Fibroblast of lung (primary cell): ENCODE results near the gene TLCD2. TPM values are rescaled to one million over a fixed set of nuclear protein-coding genes. Genes with fewer than 3 reads are reported as not detected.

Source experiments
- DNase-seq, 2 donors: peaks; one replicate each; pipeline versions ENCODE4 v3.0.0 to v3.0.0-alpha.2; 2010; ENCODE audit warnings: low read depth in 2 of 2
- H2AFZ ChIP-seq: 2 replicates; pipeline ENCODE4 v1.5.1; 2012; ENCODE audit warnings: low read length, control low read depth, inconsistent platforms
- H3K27ac ChIP-seq: 2 replicates; pipeline ENCODE4 v1.5.1; 2011; ENCODE audit warnings: low read length, control low read depth; ENCODE audit not compliant: insufficient read depth
- H3K27me3 ChIP-seq: 2 replicates; pipeline ENCODE4 v1.5.1; 2011; ENCODE audit warnings: mild to moderate bottlenecking, low read length; ENCODE audit not compliant: control insufficient read depth, insufficient read depth
- H3K36me3 ChIP-seq: 2 replicates; pipeline ENCODE4 v1.5.1; 2011; ENCODE audit warnings: low read length; ENCODE audit not compliant: control insufficient read depth, insufficient read depth
- H3K4me1 ChIP-seq: 2 replicates; pipeline ENCODE4 v1.5.1; 2011; ENCODE audit warnings: low read length; ENCODE audit not compliant: control insufficient read depth, insufficient read depth; ENCODE audit errors: extremely low read depth
- H3K4me2 ChIP-seq: 2 replicates; pipeline ENCODE4 v1.5.1; 2011; ENCODE audit warnings: low read length, control low read depth; ENCODE audit not compliant: insufficient read depth; ENCODE audit errors: extremely low read depth
- H3K4me3 ChIP-seq, 4 experiments: fragments of 200-600 bp in 1 of 4; sonication (generic) in 1 of 4; replicated peaks in 1 of 4; 2 replicates each; pipeline ENCODE4 v1.5.1; 2011 to 2016; ENCODE audit warnings: low read length in 4 of 4, low read depth in 3 of 4, mild to moderate bottlenecking in 3 of 4, control low read depth in 2 of 4, inconsistent platforms in 1 of 4, mixed read lengths in 1 of 4; ENCODE audit not compliant: insufficient read depth in 1 of 4; ENCODE audit errors: control extremely low read depth in 1 of 4
- H3K79me2 ChIP-seq: 2 replicates; pipeline ENCODE4 v1.5.1; 2012; ENCODE audit warnings: mild to moderate bottlenecking, low read length, inconsistent platforms; ENCODE audit not compliant: control insufficient read depth, insufficient read depth
- H3K9ac ChIP-seq: 2 replicates; pipeline ENCODE4 v1.5.1; 2011; ENCODE audit warnings: mild to moderate bottlenecking, low read length, control low read depth; ENCODE audit not compliant: insufficient read depth
- H3K9me3 ChIP-seq: 2 replicates; pipeline ENCODE4 v1.5.1; 2012; ENCODE audit warnings: low read depth, low read length; ENCODE audit not compliant: control insufficient read depth, insufficient read depth
- H4K20me1 ChIP-seq: 2 replicates; pipeline ENCODE4 v1.5.1; 2011; ENCODE audit warnings: low read length; ENCODE audit not compliant: control insufficient read depth, insufficient read depth; ENCODE audit errors: extremely low read depth
- CTCF ChIP-seq, 2 donors: IDR thresholded peaks in 1 of 2; conservative IDR thresholded peaks in 1 of 2; 1 replicate in 1 of 2; 2 replicates in 1 of 2; pipeline ENCODE4 v1.5.1; 2011 to 2012; ENCODE audit warnings: low read length in 2 of 2, control low read depth in 1 of 2, inconsistent platforms in 1 of 2, low read depth in 1 of 2, mild to moderate bottlenecking in 1 of 2
- EZH2 ChIP-seq: IDR thresholded peaks from 2 replicates; pipeline ENCODE4 v1.5.1; 2012; ENCODE audit warnings: low read length, control low read depth, mild to moderate bottlenecking; ENCODE audit errors: missing control alignments
- polyA plus RNA-seq, 2 donors: library from polyadenylated mRNA; depleted of rRNA in 1 of 2; stranded (reverse) in 1 of 2; unstranded in 1 of 2; fragments of >200 nt; gene quantifications; 2 replicates each; pipeline ENCODE4 v1.2.1, GENCODE V29; 2011 to 2012; ENCODE audit warnings: missing spikeins in 1 of 2
- total RNA-seq: library from RNA; depleted of rRNA; stranded (reverse); fragments of >200 nt; gene quantifications from 2 replicates; pipeline ENCODE4 v1.2.1, GENCODE V29; 2014

The TLCD2 gene
- total and polyA plus RNA-seq, 2 donors (not counting 1 experiment from before 2014, with no cell fraction given): 7.1 to 9.7 TPM

- Histone ChIP-seq H3K4me3 (no peak overlapping the region), H3K9me3 (no peaks in the 10 kb centered on the region), H3K36me3 (no peaks in the 10 kb centered on the region), H3K4me2 (no peak overlapping the region), H3K4me1 (no peaks in the 10 kb centered on the region), H3K27me3 (no peaks in the 10 kb centered on the region), H4K20me1 (no peaks in the 10 kb centered on the region), H2AFZ (no peak overlapping the region), H3K27ac (no peak overlapping the region), H3K9ac (no peak overlapping the region), H3K79me2 (no peaks in the 10 kb centered on the region)
- no peak for TF ChIP-seq CTCF (conservative IDR thresholded peaks at IDR 0.05 in 1 of 2, IDR thresholded peaks at IDR 0.05 in 1 of 2; ENCODE audit: low read depth in 1 of 2, low read length in 2 of 2)
- TF ChIP-seq EZH2: no peak
- DNase-seq: no peak
These were observed 45.7 kb upstream of the TLCD2 start for GRCh38 chr17:1755827-1756262.

- no peak for TF ChIP-seq EZH2
- no peak for TF ChIP-seq CTCF (conservative IDR thresholded peaks at IDR 0.05 in 1 of 2, IDR thresholded peaks at IDR 0.05 in 1 of 2; ENCODE audit: low read depth in 1 of 2, low read length in 2 of 2)
- H3K27ac ChIP-seq: no peak overlapping the region
These were observed 45.2 kb upstream of the TLCD2 start for GRCh38 chr17:1755252-1755826.

DNA sequence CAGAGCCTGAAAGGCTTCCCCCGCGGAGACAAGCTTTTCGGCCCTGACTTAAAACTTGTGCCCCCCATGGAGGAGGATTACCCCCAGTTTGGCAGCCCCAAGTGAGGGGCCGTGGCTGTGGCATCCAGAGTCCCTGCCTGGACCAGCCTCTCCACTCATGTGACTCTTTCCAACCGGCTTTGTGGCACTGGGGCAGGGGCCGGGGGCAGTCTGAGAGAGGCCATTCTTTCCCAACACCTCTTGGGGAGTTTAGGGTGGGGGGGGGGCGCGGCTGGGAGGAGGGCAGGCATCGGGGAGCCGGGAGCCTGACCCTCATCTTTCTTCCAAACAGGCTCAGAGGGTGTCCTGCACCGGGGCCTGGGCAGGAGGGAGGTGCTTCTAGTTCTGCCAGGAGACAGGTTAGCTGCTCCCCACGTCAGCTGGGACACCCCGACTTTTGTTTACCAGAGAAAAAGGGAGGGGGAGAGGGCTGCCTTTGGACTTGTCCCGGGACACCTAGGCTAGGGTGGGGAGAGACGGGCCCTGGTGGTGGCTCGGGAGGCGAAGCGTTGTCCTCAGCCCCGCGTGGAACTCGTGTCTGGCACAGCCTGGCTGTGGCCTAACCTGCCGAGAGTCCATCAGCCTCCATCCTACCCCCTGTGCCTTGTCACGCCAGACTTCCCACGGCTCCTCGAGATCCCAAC lies 44.4 kb upstream of the TLCD2 start:
- TF ChIP-seq EZH2 (no peak), CTCF (conservative IDR thresholded peaks at IDR 0.05 in 1 of 2, IDR thresholded peaks at IDR 0.05 in 1 of 2; ENCODE audit: low read depth in 1 of 2, low read length in 2 of 2) (no peak)
- H2AFZ ChIP-seq: no peak overlapping the region

More at GRCh38 chr17:1755252-1755826, 45.2 kb upstream of the TLCD2 start:
- H3K27me3 ChIP-seq: no peaks in the 10 kb centered on the region
- H3K4me1 ChIP-seq: no peaks in the 10 kb centered on the region
- H3K4me2 ChIP-seq: no peak overlapping the region
- H3K36me3 ChIP-seq: no peaks in the 10 kb centered on the region
- no peaks in the 10 kb centered on the region for H3K9me3 ChIP-seq
- DNase-seq: no peak
- H3K9ac ChIP-seq: no peak overlapping the region
- no peak overlapping the region for H3K4me3 ChIP-seq
- no peaks in the 10 kb centered on the region for H3K79me2 ChIP-seq
- no peak overlapping the region for H2AFZ ChIP-seq
- no peaks in the 10 kb centered on the region for H4K20me1 ChIP-seq

More for the DNA sequence above, 44.4 kb upstream of the TLCD2 start:
- no peaks in the 10 kb centered on the region for H3K4me1 ChIP-seq
- H3K9ac ChIP-seq: no peak overlapping the region
- H3K9me3 ChIP-seq: no peaks in the 10 kb centered on the region
- H3K36me3 ChIP-seq: no peaks in the 10 kb centered on the region
- no peak for DNase-seq
- H3K4me3 ChIP-seq: no peak overlapping the region
- no peak overlapping the region for H3K27ac ChIP-seq
- H3K27me3 ChIP-seq: no peaks in the 10 kb centered on the region
- no peaks in the 10 kb centered on the region for H4K20me1 ChIP-seq
- H3K4me2 ChIP-seq: no peak overlapping the region
- H3K79me2 ChIP-seq: no peaks in the 10 kb centered on the region
